Measurements from ENCODE around the gene SREBF1.

The SREBF1 gene

DNA sequence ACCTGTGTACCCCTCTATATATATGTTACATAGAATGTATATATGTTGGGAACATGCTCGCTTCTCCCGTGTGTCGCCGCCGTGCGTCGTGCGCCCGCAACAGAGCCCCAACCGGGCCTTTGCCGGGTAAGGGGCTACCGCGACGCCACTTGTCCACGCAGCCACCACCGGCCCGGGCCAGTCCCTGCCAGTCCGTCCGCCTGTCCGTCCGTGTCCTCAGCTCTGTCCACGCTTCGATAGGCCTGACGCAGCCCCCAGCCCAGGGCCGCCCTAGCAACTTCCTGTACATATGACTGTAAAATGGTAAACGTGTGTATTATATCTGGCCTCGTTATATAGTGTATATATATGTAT lies 25.9 kb downstream of the SREBF1 start:
- Histone ChIP-seq H3K27me3 (ENCODE audit: insufficient read depth, low read length, poor library complexity) (no peaks in the 10 kb centered on the region), H3K9ac (ENCODE audit: low read depth, low read length) (no peak overlapping the region), H3K4me2 (ENCODE audit: insufficient read depth, low read length) (no peak overlapping the region), H4K20me1 (ENCODE audit: insufficient read depth, low read length) (peaks cover 37% of the 10 kb centered on the region), H2AFZ (ENCODE audit: low read depth, low read length) (no peak overlapping the region), H3K79me2 (ENCODE audit: insufficient read depth, low read length) (no peaks in the 10 kb centered on the region), H3K27ac (ENCODE audit: low read length) (no peak overlapping the region), H3K9me3 (ENCODE audit: insufficient read depth, low read length, severe bottlenecking) (no peaks in the 10 kb centered on the region), H3K36me3 (ENCODE audit: insufficient read depth, low read length) (peaks cover 84% of the 10 kb centered on the region), H3K4me1 (ENCODE audit: insufficient read depth, low read length) (no peaks in the 10 kb centered on the region), H3K4me3 (ENCODE audit: low read depth in 1 of 2, low read length in 2 of 2) (no peak overlapping the region)
- TF ChIP-seq, protein P1, sequence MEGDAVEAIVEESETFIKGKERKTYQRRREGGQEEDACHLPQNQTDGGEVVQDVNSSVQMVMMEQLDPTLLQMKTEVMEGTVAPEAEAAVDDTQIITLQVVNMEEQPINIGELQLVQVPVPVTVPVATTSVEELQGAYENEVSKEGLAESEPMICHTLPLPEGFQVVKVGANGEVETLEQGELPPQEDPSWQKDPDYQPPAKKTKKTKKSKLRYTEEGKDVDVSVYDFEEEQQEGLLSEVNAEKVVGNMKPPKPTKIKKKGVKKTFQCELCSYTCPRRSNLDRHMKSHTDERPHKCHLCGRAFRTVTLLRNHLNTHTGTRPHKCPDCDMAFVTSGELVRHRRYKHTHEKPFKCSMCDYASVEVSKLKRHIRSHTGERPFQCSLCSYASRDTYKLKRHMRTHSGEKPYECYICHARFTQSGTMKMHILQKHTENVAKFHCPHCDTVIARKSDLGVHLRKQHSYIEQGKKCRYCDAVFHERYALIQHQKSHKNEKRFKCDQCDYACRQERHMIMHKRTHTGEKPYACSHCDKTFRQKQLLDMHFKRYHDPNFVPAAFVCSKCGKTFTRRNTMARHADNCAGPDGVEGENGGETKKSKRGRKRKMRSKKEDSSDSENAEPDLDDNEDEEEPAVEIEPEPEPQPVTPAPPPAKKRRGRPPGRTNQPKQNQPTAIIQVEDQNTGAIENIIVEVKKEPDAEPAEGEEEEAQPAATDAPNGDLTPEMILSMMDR (IDR thresholded peaks at IDR 0.05; ENCODE audit: borderline replicate concordance, extremely low read depth, low read length, poor library complexity, severe bottlenecking): no peak
- no peak for TF ChIP-seq EZH2 (IDR thresholded peaks at IDR 0.05; ENCODE audit: borderline replicate concordance, low read depth, low read length, severe bottlenecking)
- DNase-seq (no peak), ATAC-seq (ENCODE audit: insufficient read depth, low read depth) (no peak)

DNA sequence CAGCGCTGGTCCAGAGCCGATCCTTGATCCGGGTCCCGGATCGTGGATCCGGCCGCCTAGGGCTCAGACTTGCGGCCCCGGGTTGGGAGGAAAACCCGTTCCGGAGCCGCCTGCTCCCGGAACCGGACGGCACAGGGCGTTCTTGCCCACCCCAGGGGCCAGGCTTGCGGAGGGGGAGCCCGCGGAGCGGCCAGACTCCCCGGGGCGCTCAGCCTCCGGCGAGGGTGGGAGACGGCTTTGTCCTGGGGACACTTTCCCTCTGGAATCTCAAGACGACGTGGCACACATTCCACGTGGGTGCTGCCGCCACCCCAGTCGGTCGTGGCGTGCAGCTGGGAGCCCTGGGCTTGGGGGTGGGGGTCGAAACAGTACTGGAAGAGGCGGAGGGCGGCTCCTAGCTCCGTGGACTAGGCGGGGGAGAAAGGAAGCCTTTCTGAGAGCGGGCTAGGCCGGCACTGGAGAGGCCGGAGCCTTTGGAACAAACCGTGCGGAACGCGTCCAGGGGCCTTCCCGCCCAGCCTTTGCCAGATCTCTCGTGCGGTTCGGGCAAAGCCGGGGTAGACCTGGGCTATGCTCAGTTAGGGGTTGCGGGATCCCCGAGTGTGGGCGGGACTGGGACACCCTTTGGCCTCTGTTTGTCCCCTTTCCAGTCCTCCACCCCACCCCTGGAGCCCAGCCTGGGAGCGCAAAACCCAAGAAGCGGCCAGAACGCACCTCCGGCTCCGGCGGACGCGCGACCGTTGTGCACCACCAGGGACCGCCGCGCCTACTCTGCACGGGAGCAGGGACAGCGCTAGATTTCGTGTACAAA lies 26.5 kb downstream of the SREBF1 start:
- H2AFZ ChIP-seq (ENCODE audit: low read depth, low read length): no peak overlapping the region
- no peaks in the 10 kb centered on the region for H3K9me3 ChIP-seq (ENCODE audit: insufficient read depth, low read length, severe bottlenecking)
- no peaks in the 10 kb centered on the region for H3K4me1 ChIP-seq (ENCODE audit: insufficient read depth, low read length)
- H3K27me3 ChIP-seq (ENCODE audit: insufficient read depth, low read length, poor library complexity): no peaks in the 10 kb centered on the region
- H3K9ac ChIP-seq (ENCODE audit: low read depth, low read length): no peak overlapping the region
- peaks cover 40% of the 10 kb centered on the region for H4K20me1 ChIP-seq (ENCODE audit: insufficient read depth, low read length)
- ATAC-seq (ENCODE audit: insufficient read depth, low read depth) (no peak), DNase-seq (no peak)
- H3K27ac ChIP-seq (ENCODE audit: low read length): no peak overlapping the region
- TF ChIP-seq, protein P1 (IDR thresholded peaks at IDR 0.05; ENCODE audit: borderline replicate concordance, extremely low read depth, low read length, poor library complexity, severe bottlenecking): peak; percentile 13
- no peak for TF ChIP-seq EZH2 (IDR thresholded peaks at IDR 0.05; ENCODE audit: borderline replicate concordance, low read depth, low read length, severe bottlenecking)
- no peaks in the 10 kb centered on the region for H3K79me2 ChIP-seq (ENCODE audit: insufficient read depth, low read length)
- H3K4me2 ChIP-seq (ENCODE audit: insufficient read depth, low read length): no peak overlapping the region
- peaks cover 86% of the 10 kb centered on the region for H3K36me3 ChIP-seq (ENCODE audit: insufficient read depth, low read length)
- no peak overlapping the region for H3K4me3 ChIP-seq (ENCODE audit: low read depth in 1 of 2, low read length in 2 of 2)

DNA sequence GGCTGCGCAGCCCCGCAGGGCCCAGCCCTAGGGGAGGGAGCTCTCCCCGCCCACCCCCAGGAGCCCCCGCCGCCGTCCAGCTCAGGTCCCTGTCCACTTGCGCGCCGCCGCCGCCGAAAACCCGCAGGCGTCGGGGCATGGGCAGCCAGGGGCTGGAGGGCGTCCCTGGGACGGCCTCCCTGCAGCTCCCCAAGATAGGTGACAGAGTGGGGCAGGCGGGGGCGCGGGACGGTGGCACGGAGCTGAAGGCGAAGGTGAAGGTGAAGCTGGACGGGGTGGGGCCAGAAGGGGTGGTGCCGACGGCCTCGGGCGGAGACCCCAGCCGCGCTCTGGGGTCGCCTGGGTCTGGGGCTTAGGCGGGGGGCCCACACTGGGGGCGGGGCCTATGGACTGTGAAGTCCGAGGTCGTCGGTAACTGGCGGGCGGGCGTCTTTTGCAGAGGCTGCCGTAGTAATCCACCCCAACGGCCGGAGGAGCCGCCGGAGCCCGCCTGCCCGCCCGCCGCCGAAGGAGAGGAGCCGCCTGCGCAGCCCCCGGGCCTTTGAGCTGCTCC lies 27.2 kb downstream of the SREBF1 start:
- Histone ChIP-seq H3K27me3 (ENCODE audit: insufficient read depth, low read length, poor library complexity) (no peaks in the 10 kb centered on the region), H4K20me1 (ENCODE audit: insufficient read depth, low read length) (peaks cover 39% of the 10 kb centered on the region), H3K4me2 (ENCODE audit: insufficient read depth, low read length) (no peak overlapping the region), H3K79me2 (ENCODE audit: insufficient read depth, low read length) (no peaks in the 10 kb centered on the region), H2AFZ (ENCODE audit: low read depth, low read length) (no peak overlapping the region), H3K27ac (ENCODE audit: low read length) (no peak overlapping the region), H3K4me3 (ENCODE audit: low read depth in 1 of 2, low read length in 2 of 2) (no peak overlapping the region), H3K9me3 (ENCODE audit: insufficient read depth, low read length, severe bottlenecking) (no peaks in the 10 kb centered on the region), H3K36me3 (ENCODE audit: insufficient read depth, low read length) (peaks cover 82% of the 10 kb centered on the region), H3K9ac (ENCODE audit: low read depth, low read length) (no peak overlapping the region), H3K4me1 (ENCODE audit: insufficient read depth, low read length) (no peaks in the 10 kb centered on the region)
- DNase-seq: no peak
- ATAC-seq (ENCODE audit: insufficient read depth, low read depth): no peak
- no peak for TF ChIP-seq EZH2 (IDR thresholded peaks at IDR 0.05; ENCODE audit: borderline replicate concordance, low read depth, low read length, severe bottlenecking)
- TF ChIP-seq, protein P1 (IDR thresholded peaks at IDR 0.05; ENCODE audit: borderline replicate concordance, extremely low read depth, low read length, poor library complexity, severe bottlenecking): no peak
